B cell (primary cell): ENCODE results near the gene IL17REL.

ENCODE experiments used
- EZH2 ChIP-seq: IDR thresholded peaks from 2 replicates; pipeline ENCODE4 v1.6.1; 2012; ENCODE audit warnings: borderline replicate concordance, low read depth, mild to moderate bottlenecking, moderate library complexity, low read length; ENCODE audit not compliant: insufficient read depth, poor library complexity, severe bottlenecking
- TF ChIP-seq, protein P1 (sequence below): fragments of 200-600 bp; IDR thresholded peaks from one replicate; pipeline ENCODE4 v1.8.0; 2022; ENCODE audit warnings: antibody characterized with exemption, mild to moderate bottlenecking

GRCh38 chr22:49991167-49991566 lies 21.4 kb downstream of the IL17REL start:
- TF ChIP-seq, protein P1, sequence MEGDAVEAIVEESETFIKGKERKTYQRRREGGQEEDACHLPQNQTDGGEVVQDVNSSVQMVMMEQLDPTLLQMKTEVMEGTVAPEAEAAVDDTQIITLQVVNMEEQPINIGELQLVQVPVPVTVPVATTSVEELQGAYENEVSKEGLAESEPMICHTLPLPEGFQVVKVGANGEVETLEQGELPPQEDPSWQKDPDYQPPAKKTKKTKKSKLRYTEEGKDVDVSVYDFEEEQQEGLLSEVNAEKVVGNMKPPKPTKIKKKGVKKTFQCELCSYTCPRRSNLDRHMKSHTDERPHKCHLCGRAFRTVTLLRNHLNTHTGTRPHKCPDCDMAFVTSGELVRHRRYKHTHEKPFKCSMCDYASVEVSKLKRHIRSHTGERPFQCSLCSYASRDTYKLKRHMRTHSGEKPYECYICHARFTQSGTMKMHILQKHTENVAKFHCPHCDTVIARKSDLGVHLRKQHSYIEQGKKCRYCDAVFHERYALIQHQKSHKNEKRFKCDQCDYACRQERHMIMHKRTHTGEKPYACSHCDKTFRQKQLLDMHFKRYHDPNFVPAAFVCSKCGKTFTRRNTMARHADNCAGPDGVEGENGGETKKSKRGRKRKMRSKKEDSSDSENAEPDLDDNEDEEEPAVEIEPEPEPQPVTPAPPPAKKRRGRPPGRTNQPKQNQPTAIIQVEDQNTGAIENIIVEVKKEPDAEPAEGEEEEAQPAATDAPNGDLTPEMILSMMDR = no peak
- no peak for TF ChIP-seq EZH2
